GM12878 (cell line): ENCODE measurements around the gene CD58. TPM values are rescaled to one million over a fixed set of nuclear protein-coding genes. Genes with fewer than 3 reads are reported as not detected.

Experiments
- BCL3 ChIP-seq: IDR thresholded peaks from 2 replicates; pipeline ENCODE4 v1.6.1; 2011; ENCODE audit warnings: borderline replicate concordance, low read depth, mild to moderate bottlenecking, moderate library complexity, low read length; ENCODE audit not compliant: insufficient read depth, poor library complexity, severe bottlenecking
- BMI1 ChIP-seq: fragments of 450-650 bp; IDR thresholded peaks from 2 replicates; pipeline ENCODE4 v1.6.1; 2016; ENCODE audit warnings: mild to moderate bottlenecking, moderate library complexity, borderline replicate concordance
- CHD1 ChIP-seq: IDR thresholded peaks from 2 replicates; pipeline ENCODE4 v1.6.1; 2012; ENCODE audit warnings: low read depth, low read length, improper control_type of control experiment
- EED ChIP-seq: sonication (generic); IDR thresholded peaks from 2 replicates; pipeline ENCODE4 v1.6.1; 2016; ENCODE audit warnings: antibody characterized with exemption, low read depth
- EGR1 ChIP-seq, 2 experiments: IDR thresholded peaks; 1 replicate in 1 of 2; 2 replicates in 1 of 2; pipeline ENCODE4 v1.6.1; 2011 to 2012; ENCODE audit warnings: low read depth in 2 of 2, low read length in 2 of 2, borderline replicate concordance in 1 of 2, mild to moderate bottlenecking in 1 of 2, moderate library complexity in 1 of 2
- HDGF ChIP-seq: fragments of 450-650 bp; IDR thresholded peaks from 2 replicates; pipeline ENCODE4 v1.6.1; 2016; ENCODE audit warnings: antibody characterized with exemption
- KDM1A ChIP-seq: fragments of 200-600 bp; sonication (generic); IDR thresholded peaks from 2 replicates; pipeline ENCODE4 v1.6.1; 2016; ENCODE audit warnings: borderline replicate concordance
- MLLT1 ChIP-seq: fragments of 450-650 bp; IDR thresholded peaks from 2 replicates; pipeline ENCODE4 v1.6.1; 2016; ENCODE audit warnings: mild to moderate bottlenecking
- MYC ChIP-seq: IDR thresholded peaks from 2 replicates; pipeline ENCODE4 v1.6.1; 2011; ENCODE audit warnings: mild to moderate bottlenecking, low read length, moderate library complexity, inconsistent platforms; ENCODE audit not compliant: insufficient read depth, insufficient replicate concordance, insufficient read length, severe bottlenecking
- NFYA ChIP-seq: IDR thresholded peaks from 2 replicates; pipeline ENCODE4 v1.6.1; 2011; ENCODE audit warnings: low read depth, mild to moderate bottlenecking, low read length, improper control_type of control experiment, borderline replicate concordance
- NR2F1 ChIP-seq: fragments of 450-650 bp; conservative IDR thresholded peaks from 2 replicates; pipeline ENCODE4 v1.6.1; 2017; ENCODE audit warnings: mild to moderate bottlenecking
- POU2F2 ChIP-seq: IDR thresholded peaks from 3 replicates; pipeline ENCODE4 v1.6.1; 2011; ENCODE audit warnings: low read depth, mild to moderate bottlenecking, low read length, borderline replicate concordance
- RBBP5 ChIP-seq: fragments of 200-600 bp; sonication (generic); conservative IDR thresholded peaks from 2 replicates; pipeline ENCODE4 v1.6.1; 2016
- SIN3A ChIP-seq: IDR thresholded peaks from 2 replicates; pipeline ENCODE4 v1.6.1; 2012; ENCODE audit warnings: low read depth, low read length, improper control_type of control experiment
- SKIL ChIP-seq: fragments of 450-650 bp; IDR thresholded peaks from 2 replicates; pipeline ENCODE4 v1.6.1; 2017; ENCODE audit warnings: mild to moderate bottlenecking, low read depth, inconsistent platforms; ENCODE audit not compliant: poor library complexity, severe bottlenecking
- SMARCA5 ChIP-seq: fragments of 450-650 bp; IDR thresholded peaks from 2 replicates; pipeline ENCODE4 v1.6.1; 2017; ENCODE audit warnings: mild to moderate bottlenecking
- WRNIP1 ChIP-seq: IDR thresholded peaks from 2 replicates; pipeline ENCODE4 v1.6.1; 2011; ENCODE audit warnings: low read depth, low read length, improper control_type of control experiment, borderline replicate concordance
- ZNF207 ChIP-seq: fragments of 450-650 bp; IDR thresholded peaks from 2 replicates; pipeline ENCODE4 v1.6.1; 2014; ENCODE audit warnings: antibody characterized with exemption, mild to moderate bottlenecking, borderline replicate concordance
- ZNF217 ChIP-seq: fragments of 450-650 bp; IDR thresholded peaks from 2 replicates; pipeline ENCODE4 v1.6.1; 2017; ENCODE audit warnings: antibody characterized with exemption, mild to moderate bottlenecking
- ZNF384 ChIP-seq: IDR thresholded peaks from 2 replicates; pipeline ENCODE4 v1.6.1; 2012; ENCODE audit warnings: low read depth, mild to moderate bottlenecking, low read length, improper control_type of control experiment, borderline replicate concordance
- polyA plus RNA-seq, 11 experiments: library from polyadenylated mRNA; depleted of rRNA in 4 of 11; unstranded in 6 of 11; stranded (reverse) in 5 of 11; fragments of >200 nt; fragmentation: Nextera tagmentation in 4 of 11; fragmentation: Illumina TruSeq in 1 of 11; extraction: Ambion mirVana in 4 of 11; extraction: Trizol in 1 of 11; gene quantifications; 1 replicate in 1 of 11; 2 replicates in 10 of 11; pipeline versions ENCODE4 v1.2.1 to v1.2.3, GENCODE V29; 2011 to 2016; ENCODE audit warnings: inconsistent platforms in 2 of 11, missing spikeins in 2 of 11, low read depth in 1 of 11
- total RNA-seq, 4 experiments: library from RNA; depleted of rRNA in 3 of 4; stranded (reverse); fragments of >200 nt in 3 of 4; fragmentation: Illumina TruSeq in 1 of 4; extraction: Trizol in 1 of 4; gene quantifications; 2 replicates each; pipeline versions ENCODE4 v1.2.1 to v1.2.3, GENCODE V29; 2013 to 2021
- TF ChIP-seq, protein P1 (sequence below): IDR thresholded peaks from 2 replicates; pipeline ENCODE4 v1.6.1; 2011; ENCODE audit warnings: mild to moderate bottlenecking, low read depth, low read length, moderate library complexity; ENCODE audit not compliant: insufficient replicate concordance
- TF ChIP-seq, protein P2 (sequence below): fragments of 450-650 bp; IDR thresholded peaks from 2 replicates; pipeline ENCODE4 v1.6.1; 2017; ENCODE audit warnings: low read depth, mild to moderate bottlenecking, moderate library complexity

CD58 gene
- total and polyA plus RNA-seq, 10 of the 15 experiments (the other 5 are each of a cell fraction or from before 2014, with no cell fraction given): 70.4 to 252 (median 129) TPM

GRCh38 chr1:116504308-116505156 lies 66.3 kb downstream of the CD58 start (continued):
- peak; percentile 82 for TF ChIP-seq MLLT1
- TF ChIP-seq, protein P1, sequence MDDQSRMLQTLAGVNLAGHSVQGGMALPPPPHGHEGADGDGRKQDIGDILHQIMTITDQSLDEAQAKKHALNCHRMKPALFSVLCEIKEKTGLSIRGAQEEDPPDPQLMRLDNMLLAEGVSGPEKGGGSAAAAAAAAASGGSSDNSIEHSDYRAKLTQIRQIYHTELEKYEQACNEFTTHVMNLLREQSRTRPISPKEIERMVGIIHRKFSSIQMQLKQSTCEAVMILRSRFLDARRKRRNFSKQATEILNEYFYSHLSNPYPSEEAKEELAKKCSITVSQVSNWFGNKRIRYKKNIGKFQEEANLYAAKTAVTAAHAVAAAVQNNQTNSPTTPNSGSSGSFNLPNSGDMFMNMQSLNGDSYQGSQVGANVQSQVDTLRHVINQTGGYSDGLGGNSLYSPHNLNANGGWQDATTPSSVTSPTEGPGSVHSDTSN: peak; percentile 51
- TF ChIP-seq WRNIP1: no peak
- TF ChIP-seq ZNF384: no peak
- TF ChIP-seq BCL3: peak; percentile 66
- peak; percentile 91 for TF ChIP-seq EED
- no peak for TF ChIP-seq SIN3A
- no peak for TF ChIP-seq CHD1
- TF ChIP-seq POU2F2: peak; percentile 54; the same call in 1 of the 3 replicates
- no peak for TF ChIP-seq RBBP5
- no peak for TF ChIP-seq NFYA
- no peak for TF ChIP-seq HDGF
- TF ChIP-seq KDM1A: no peak
- TF ChIP-seq SMARCA5: no peak
- TF ChIP-seq, protein P2, sequence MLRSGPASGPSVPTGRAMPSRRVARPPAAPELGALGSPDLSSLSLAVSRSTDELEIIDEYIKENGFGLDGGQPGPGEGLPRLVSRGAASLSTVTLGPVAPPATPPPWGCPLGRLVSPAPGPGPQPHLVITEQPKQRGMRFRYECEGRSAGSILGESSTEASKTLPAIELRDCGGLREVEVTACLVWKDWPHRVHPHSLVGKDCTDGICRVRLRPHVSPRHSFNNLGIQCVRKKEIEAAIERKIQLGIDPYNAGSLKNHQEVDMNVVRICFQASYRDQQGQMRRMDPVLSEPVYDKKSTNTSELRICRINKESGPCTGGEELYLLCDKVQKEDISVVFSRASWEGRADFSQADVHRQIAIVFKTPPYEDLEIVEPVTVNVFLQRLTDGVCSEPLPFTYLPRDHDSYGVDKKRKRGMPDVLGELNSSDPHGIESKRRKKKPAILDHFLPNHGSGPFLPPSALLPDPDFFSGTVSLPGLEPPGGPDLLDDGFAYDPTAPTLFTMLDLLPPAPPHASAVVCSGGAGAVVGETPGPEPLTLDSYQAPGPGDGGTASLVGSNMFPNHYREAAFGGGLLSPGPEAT: peak; percentile 60; the same call in 1 of the 2 replicates
- peak; percentile 82 for TF ChIP-seq SKIL
- TF ChIP-seq NR2F1: peak; percentile 48
- no peak for TF ChIP-seq BMI1
- no peak for TF ChIP-seq ZNF217
- TF ChIP-seq MYC: no peak
- peak in 1 of 2 experiments; percentile 53; a peak in 1 of 3 replicates for TF ChIP-seq EGR1 (IDR thresholded peaks at IDR 0.05; ENCODE audit: borderline replicate concordance in 1 of 2, low read depth in 2 of 2, low read length in 2 of 2)
- no peak for TF ChIP-seq ZNF207
